PC-3 (cell line): ENCODE measurements around the gene ADCYAP1R1.

Experiments used
- EZH2 ChIP-seq: fragments of 300-600 bp; sonication (generic); IDR thresholded peaks from one replicate; pipeline ENCODE4 v1.6.1; 2017; ENCODE audit warnings: antibody characterized with exemption, mild to moderate bottlenecking, low read length; ENCODE audit not compliant: unreplicated experiment
- EZH2phosphoT487 ChIP-seq: fragments of 300-600 bp; sonication (generic); IDR thresholded peaks from 2 replicates; pipeline ENCODE4 v1.6.1; 2018; ENCODE audit warnings: mild to moderate bottlenecking, antibody characterized with exemption, low read length, borderline replicate concordance
- TF ChIP-seq, protein P1 (sequence below): fragments of 300-600 bp; sonication (generic); conservative IDR thresholded peaks from 2 replicates; pipeline ENCODE4 v1.5.1; 2017; ENCODE audit warnings: antibody characterized with exemption, low read depth, mild to moderate bottlenecking, low read length

DNA sequence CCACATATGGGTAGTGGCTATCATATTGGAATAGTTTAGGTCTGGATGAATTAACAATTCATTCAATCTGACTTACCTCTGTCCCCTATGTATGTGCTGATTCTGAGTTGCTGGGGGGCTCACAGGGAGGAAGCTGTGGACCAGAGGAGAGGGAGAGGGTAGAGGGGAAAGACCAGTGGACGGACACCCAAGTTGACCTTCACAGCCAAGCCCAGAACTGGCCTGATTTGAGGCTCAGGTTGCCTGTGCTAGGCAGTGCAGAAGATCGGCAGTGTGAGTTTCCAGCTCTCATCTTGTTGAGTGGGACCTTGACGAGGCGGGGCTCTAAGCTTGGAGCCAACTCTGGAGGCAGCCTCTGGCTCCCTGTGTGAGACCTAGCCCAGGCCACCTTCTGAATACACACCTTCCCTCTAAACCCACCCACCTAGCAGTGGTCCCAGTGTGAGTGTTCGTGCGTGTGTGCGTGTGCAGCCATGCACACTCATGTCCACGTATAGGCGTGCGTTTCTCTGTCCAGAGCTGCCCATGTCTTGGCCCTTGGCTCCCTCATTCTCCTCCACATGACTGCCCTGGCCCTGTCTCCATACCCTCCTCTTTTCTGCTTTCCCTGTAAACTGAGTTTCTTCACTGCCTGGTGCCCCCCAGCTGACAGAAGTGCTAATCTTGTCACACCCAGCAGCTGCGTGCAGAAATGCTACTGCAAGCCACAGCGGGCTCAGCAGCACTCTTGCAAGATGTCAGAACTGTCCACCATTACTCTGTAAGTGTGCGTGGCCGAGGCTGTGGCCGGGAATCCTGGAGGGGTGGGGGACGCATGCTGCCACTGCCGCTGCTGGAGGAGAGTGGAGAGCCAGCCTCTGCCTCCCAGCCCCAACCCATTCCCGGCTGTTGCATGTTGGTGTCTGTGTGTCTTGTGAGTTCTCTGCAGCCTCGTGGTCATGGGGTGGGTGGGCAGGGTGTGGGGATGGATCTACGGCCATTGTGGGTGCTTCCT lies 47.6 kb downstream of the ADCYAP1R1 start:
- TF ChIP-seq, protein P1, sequence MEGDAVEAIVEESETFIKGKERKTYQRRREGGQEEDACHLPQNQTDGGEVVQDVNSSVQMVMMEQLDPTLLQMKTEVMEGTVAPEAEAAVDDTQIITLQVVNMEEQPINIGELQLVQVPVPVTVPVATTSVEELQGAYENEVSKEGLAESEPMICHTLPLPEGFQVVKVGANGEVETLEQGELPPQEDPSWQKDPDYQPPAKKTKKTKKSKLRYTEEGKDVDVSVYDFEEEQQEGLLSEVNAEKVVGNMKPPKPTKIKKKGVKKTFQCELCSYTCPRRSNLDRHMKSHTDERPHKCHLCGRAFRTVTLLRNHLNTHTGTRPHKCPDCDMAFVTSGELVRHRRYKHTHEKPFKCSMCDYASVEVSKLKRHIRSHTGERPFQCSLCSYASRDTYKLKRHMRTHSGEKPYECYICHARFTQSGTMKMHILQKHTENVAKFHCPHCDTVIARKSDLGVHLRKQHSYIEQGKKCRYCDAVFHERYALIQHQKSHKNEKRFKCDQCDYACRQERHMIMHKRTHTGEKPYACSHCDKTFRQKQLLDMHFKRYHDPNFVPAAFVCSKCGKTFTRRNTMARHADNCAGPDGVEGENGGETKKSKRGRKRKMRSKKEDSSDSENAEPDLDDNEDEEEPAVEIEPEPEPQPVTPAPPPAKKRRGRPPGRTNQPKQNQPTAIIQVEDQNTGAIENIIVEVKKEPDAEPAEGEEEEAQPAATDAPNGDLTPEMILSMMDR = no peak
- no peak for TF ChIP-seq EZH2phosphoT487
- TF ChIP-seq EZH2 = no peak
